H1 (cell line): ENCODE results near the gene PNMA8B. TPM values are rescaled to one million over a fixed set of nuclear protein-coding genes. Genes with fewer than 3 reads are reported as not detected.

Source experiments
- CTCF ChIA-PET: fragments of 300-600 bp; sonication (Branson Sonifier 250); formaldehyde crosslinking; loops from one replicate; lab custom pipeline; 2021; ENCODE audit not compliant: partially characterized antibody; lab: Charles Lee
- POLR2A ChIA-PET: fragments of 300-600 bp; sonication (Branson Sonifier 250); formaldehyde crosslinking; loops from one replicate; lab custom pipeline; 2021; ENCODE audit warnings: inconsistent platforms; ENCODE audit not compliant: partially characterized antibody; lab: Charles Lee
- DNase-seq, 2 experiments: peaks; one replicate each; pipeline versions ENCODE4 v3.0.0 to v3.0.0-alpha.2; 2010 to 2022; ENCODE audit warnings: low spot score in 2 of 2, low read depth in 1 of 2, mixed read lengths in 1 of 2
- FAIRE-seq: peaks from 2 replicates; lab custom pipeline; 2011; peaks lifted over from hg19 to GRCh38; lab: Jason Lieb, UNC
- H2AFZ ChIP-seq: 2 replicates; pipeline ENCODE4 v1.8.1; 2012; ENCODE audit warnings: low read length, inconsistent platforms
- H2AK5ac ChIP-seq: 2 replicates; pipeline ENCODE4 v1.6.1; 2013; ENCODE audit warnings: low read depth, low read length
- H2BK120ac ChIP-seq: replicated peaks from 2 replicates; pipeline ENCODE3; 2013; ENCODE audit warnings: low read depth, low read length, inconsistent platforms
- H2BK12ac ChIP-seq: 2 replicates; pipeline ENCODE4 v1.6.1; 2013; ENCODE audit warnings: low read depth, low read length
- H2BK15ac ChIP-seq: 2 replicates; pipeline ENCODE4 v1.6.1; 2013; ENCODE audit warnings: low read length
- H2BK20ac ChIP-seq: 2 replicates; pipeline ENCODE4 v1.6.1; 2013; ENCODE audit warnings: low read length
- H2BK5ac ChIP-seq: 2 replicates; pipeline ENCODE4 v1.6.1; 2013; ENCODE audit warnings: low read depth, low read length
- H3K14ac ChIP-seq: 2 replicates; pipeline ENCODE4 v1.6.1; 2013; ENCODE audit warnings: inconsistent platforms; ENCODE audit not compliant: insufficient read length
- H3K18ac ChIP-seq: 2 replicates; pipeline ENCODE4 v1.6.1; 2013; ENCODE audit warnings: low read length; ENCODE audit errors: extremely low read depth
- H3K23ac ChIP-seq: 2 replicates; pipeline ENCODE4 v1.6.1; 2013; ENCODE audit warnings: inconsistent platforms; ENCODE audit not compliant: insufficient read length
- H3K23me2 ChIP-seq: 2 replicates; pipeline ENCODE4 v1.6.1; 2013; ENCODE audit warnings: low read depth, low read length
- H3K27ac ChIP-seq: 2 replicates; pipeline ENCODE4 v1.6.1; 2011; ENCODE audit warnings: low read depth, low read length, inconsistent platforms
- H3K27me3 ChIP-seq, 4 experiments: replicated peaks in 1 of 4; 1 replicate in 1 of 4; 2 replicates in 3 of 4; pipeline versions ENCODE4 v1.6.1 to v1.8.1; 2011 to 2013; ENCODE audit warnings: low read length in 3 of 4, mild to moderate bottlenecking in 3 of 4, inconsistent platforms in 2 of 4, mixed read lengths in 2 of 4, moderate library complexity in 1 of 4; ENCODE audit not compliant: control insufficient read depth in 3 of 4, insufficient read depth in 3 of 4; ENCODE audit errors: extremely low read depth in 1 of 4
- H3K36me3 ChIP-seq, 4 experiments: 2 replicates each; pipeline versions ENCODE4 v1.6.1 to v1.8.1; 2011 to 2013; ENCODE audit warnings: mild to moderate bottlenecking in 4 of 4, low read length in 3 of 4, moderate library complexity in 2 of 4, control low read depth in 1 of 4, inconsistent platforms in 1 of 4; ENCODE audit not compliant: insufficient read depth in 4 of 4, control insufficient read depth in 2 of 4
- H3K4ac ChIP-seq: replicated peaks from 2 replicates; pipeline ENCODE3; 2013; ENCODE audit warnings: low read length, low read depth, mixed read lengths, inconsistent platforms; ENCODE audit not compliant: insufficient read length
- H3K4me1 ChIP-seq, 4 experiments: replicated peaks in 1 of 4; 1 replicate in 1 of 4; 2 replicates in 3 of 4; pipeline versions ENCODE4 v1.6.1 to v1.8.1; 2011 to 2013; ENCODE audit warnings: low read length in 3 of 4, inconsistent platforms in 2 of 4, mixed read lengths in 1 of 4; ENCODE audit not compliant: insufficient read depth in 4 of 4, control insufficient read depth in 3 of 4
- H3K4me2 ChIP-seq, 2 experiments: 2 replicates each; pipeline versions ENCODE4 v1.6.1 to v1.8.1; 2011 to 2013; ENCODE audit warnings: low read depth in 2 of 2, low read length in 2 of 2, control low read depth in 1 of 2, inconsistent platforms in 1 of 2, mild to moderate bottlenecking in 1 of 2; ENCODE audit not compliant: insufficient read depth in 1 of 2
- H3K4me3 ChIP-seq, 4 experiments: fragments of 200-600, 300-600 bp in 1 of 4; sonication (generic), shearing (Covaris generic), sonication (Bioruptor Twin) in 1 of 4; 2 replicates each; pipeline versions ENCODE4 v1.5.1 to v1.8.1; 2011 to 2016; ENCODE audit warnings: low read length in 4 of 4, low read depth in 3 of 4, control low read depth in 2 of 4, inconsistent platforms in 2 of 4, mild to moderate bottlenecking in 2 of 4, mixed read lengths in 1 of 4, moderate library complexity in 1 of 4; ENCODE audit not compliant: insufficient read depth in 2 of 4; ENCODE audit errors: extremely low read depth in 1 of 4
- H3K56ac ChIP-seq: replicated peaks from 2 replicates; pipeline ENCODE3; 2013; ENCODE audit warnings: low read depth, mild to moderate bottlenecking, mixed read lengths, low read length, inconsistent platforms; ENCODE audit not compliant: insufficient read length
- H3K79me1 ChIP-seq: 2 replicates; pipeline ENCODE4 v1.6.1; 2013; ENCODE audit warnings: low read depth, low read length, control low read depth
- H3K79me2 ChIP-seq, 2 experiments: 2 replicates each; pipeline versions ENCODE4 v1.6.1 to v1.8.1; 2012 to 2013; ENCODE audit warnings: low read length in 2 of 2, mild to moderate bottlenecking in 2 of 2, inconsistent platforms in 1 of 2; ENCODE audit not compliant: insufficient read depth in 2 of 2, control insufficient read depth in 1 of 2
- H3K9ac ChIP-seq, 4 experiments: replicated peaks in 1 of 4; 1 replicate in 1 of 4; 2 replicates in 3 of 4; pipeline versions ENCODE4 v1.6.1 to v1.8.1; 2011 to 2013; ENCODE audit warnings: low read depth in 3 of 4, low read length in 3 of 4, control low read depth in 2 of 4, mild to moderate bottlenecking in 2 of 4, moderate library complexity in 2 of 4, inconsistent platforms in 1 of 4; ENCODE audit errors: extremely low read depth in 1 of 4
- H3K9me3 ChIP-seq, 2 experiments: 2 replicates each; pipeline versions ENCODE4 v1.6.1 to v1.8.1; 2012 to 2013; ENCODE audit warnings: mild to moderate bottlenecking in 2 of 2, moderate library complexity in 2 of 2, control low read depth in 1 of 2, inconsistent platforms in 1 of 2, low read depth in 1 of 2, low read length in 1 of 2, mixed read lengths in 1 of 2; ENCODE audit not compliant: insufficient read depth in 2 of 2
- H4K20me1 ChIP-seq, 2 experiments: replicated peaks in 1 of 2; 2 replicates each; pipeline versions ENCODE3 to v1.8.1; 2011 to 2013; ENCODE audit warnings: inconsistent platforms in 2 of 2, low read length in 2 of 2, mild to moderate bottlenecking in 1 of 2; ENCODE audit not compliant: insufficient read depth in 2 of 2, control insufficient read depth in 1 of 2
- H4K5ac ChIP-seq: 2 replicates; pipeline ENCODE4 v1.6.1; 2013; ENCODE audit warnings: low read length, low read depth, mixed read lengths, inconsistent platforms; ENCODE audit not compliant: insufficient read length
- H4K8ac ChIP-seq: 2 replicates; pipeline ENCODE4 v1.8.0; 2013; ENCODE audit warnings: mild to moderate bottlenecking, moderate library complexity, low read length, inconsistent platforms; ENCODE audit not compliant: insufficient read depth; ENCODE audit errors: extremely low read depth
- H4K91ac ChIP-seq: replicated peaks from 2 replicates; pipeline ENCODE3; 2013; ENCODE audit warnings: low read length, mixed read lengths, inconsistent platforms; ENCODE audit not compliant: insufficient read length
- BRCA1 ChIP-seq: IDR thresholded peaks from 2 replicates; pipeline ENCODE4 v1.6.1; 2012; ENCODE audit warnings: low read depth, low read length, improper control_type of control experiment
- CHD1 ChIP-seq: IDR thresholded peaks from 2 replicates; pipeline ENCODE4 v1.6.1; 2012; ENCODE audit warnings: low read depth, low read length, improper control_type of control experiment
- GTF2F1 ChIP-seq: IDR thresholded peaks from 2 replicates; pipeline ENCODE4 v1.6.1; 2012; ENCODE audit warnings: low read depth, low read length, improper control_type of control experiment, borderline replicate concordance
- HDAC2 ChIP-seq, 2 experiments: fragments of 300-600 bp in 1 of 2; sonication (generic) in 1 of 2; IDR thresholded peaks; 2 replicates each; pipeline ENCODE4 v1.6.1; 2011 to 2012; ENCODE audit warnings: low read depth in 2 of 2, low read length in 2 of 2, mild to moderate bottlenecking in 2 of 2, moderate library complexity in 2 of 2, borderline replicate concordance in 1 of 2, inconsistent platforms in 1 of 2
- HDAC6 ChIP-seq: IDR thresholded peaks from one replicate; pipeline ENCODE4 v1.7.1; 2012; ENCODE audit warnings: low read depth, mild to moderate bottlenecking, inconsistent platforms, low read length, moderate library complexity
- POLR2A ChIP-seq, 2 experiments: IDR thresholded peaks; 1 replicate in 1 of 2; 2 replicates in 1 of 2; pipeline ENCODE4 v1.6.1; 2011; ENCODE audit warnings: low read depth in 2 of 2, low read length in 2 of 2, mild to moderate bottlenecking in 2 of 2; ENCODE audit errors: control extremely low read depth in 1 of 2
- POLR2AphosphoS5 ChIP-seq: IDR thresholded peaks from 2 replicates; pipeline ENCODE4 v1.6.1; 2011; ENCODE audit warnings: low read depth, low read length
- POU5F1 ChIP-seq: IDR thresholded peaks from 2 replicates; pipeline ENCODE4 v1.6.1; 2011; ENCODE audit warnings: low read depth, mild to moderate bottlenecking, low read length, moderate library complexity
- RAD21 ChIP-seq, 2 experiments: IDR thresholded peaks in 1 of 2; conservative IDR thresholded peaks in 1 of 2; 2 replicates each; pipeline ENCODE4 v1.6.1; 2011; ENCODE audit warnings: low read depth in 2 of 2, low read length in 2 of 2, improper control_type of control experiment in 1 of 2, inconsistent platforms in 1 of 2, mild to moderate bottlenecking in 1 of 2, moderate library complexity in 1 of 2
- RXRA ChIP-seq: IDR thresholded peaks from 2 replicates; pipeline ENCODE4 v1.6.1; 2011; ENCODE audit warnings: low read depth, mild to moderate bottlenecking, low read length, moderate library complexity; ENCODE audit not compliant: insufficient read depth
- SAP30 ChIP-seq: fragments of 300-600 bp; sonication (generic); IDR thresholded peaks from 2 replicates; pipeline ENCODE4 v1.7.1; 2012; ENCODE audit warnings: low read length, moderate library complexity, mild to moderate bottlenecking, inconsistent platforms; ENCODE audit not compliant: insufficient read depth, insufficient replicate concordance
- SP4 ChIP-seq: IDR thresholded peaks from 2 replicates; pipeline ENCODE4 v1.6.1; 2012; ENCODE audit warnings: low read length, inconsistent platforms
- SRF ChIP-seq: IDR thresholded peaks from 2 replicates; pipeline ENCODE4 v1.6.1; 2011; ENCODE audit warnings: mild to moderate bottlenecking, low read depth, low read length, moderate library complexity
- ZNF274 ChIP-seq: IDR thresholded peaks from 2 replicates; pipeline ENCODE4 v1.7.0; 2012; ENCODE audit warnings: low read length, borderline replicate concordance; ENCODE audit errors: extremely low read depth
- WGBS, 2 experiments: shearing (Covaris generic) in 1 of 2; methylation state at CpG; one replicate each; pipeline versions ENCODE4 v1.1.6 to v1.1.7; 2013 to 2015; ENCODE audit warnings: low lambda C conversion rate in 2 of 2, mixed read lengths in 2 of 2, inconsistent platforms in 1 of 2, low coverage in 1 of 2, missing lambda C conversion rate in 1 of 2; ENCODE audit not compliant: insufficient replicate concordance in 2 of 2, insufficient coverage in 1 of 2, insufficient read length in 1 of 2; ENCODE audit errors: extremely low coverage in 1 of 2, missing lambda C conversion rate in 1 of 2; 5-methylcytosine and 5-hydroxymethylcytosine counted together
- polyA plus RNA-seq, 7 experiments: library from polyadenylated mRNA; depleted of rRNA in 3 of 7; stranded (reverse) in 5 of 7; unstranded in 2 of 7; fragments of >200 nt in 5 of 7; fragments of 200-250 nt in 2 of 7; gene quantifications; 1 replicate in 5 of 7; 2 replicates in 1 of 7; 4 replicates in 1 of 7; pipeline versions ENCODE4 v1.2.1 to v1.2.3, GENCODE V29; 2011 to 2013; ENCODE audit warnings: missing spikeins in 2 of 7, mixed read lengths in 2 of 7
- total RNA-seq: library from RNA; stranded (reverse); fragmentation: NEBNext Ultra II Directional; extraction: Animal tissue kit (Norgen Biotek cat#: 25700); gene quantifications from 2 replicates; pipeline ENCODE4 v1.2.1, GENCODE V29; 2021

PNMA8B gene
- total and polyA plus RNA-seq, 2 of the 8 experiments (the other 6 are each of a cell fraction or from before 2014, with no cell fraction given), result 0.48 to 1.4 TPM

- no peaks in the 10 kb centered on the region for H3K9me3 ChIP-seq
- no peak for TF ChIP-seq SAP30
- TF ChIP-seq HDAC6, result no peak
- no peak for TF ChIP-seq GTF2F1
- TF ChIP-seq HDAC2 (IDR thresholded peaks at IDR 0.05; ENCODE audit: borderline replicate concordance in 1 of 2, low read depth in 2 of 2, low read length in 2 of 2), result no peak
- TF ChIP-seq BRCA1, result no peak
- no peak for TF ChIP-seq POLR2AphosphoS5
- no peak for TF ChIP-seq POLR2A (IDR thresholded peaks at IDR 0.05; ENCODE audit: control extremely low read depth in 1 of 2, low read depth in 2 of 2, low read length in 2 of 2)
- TF ChIP-seq POU5F1, result no peak
- no peak for TF ChIP-seq RXRA
- TF ChIP-seq SP4, result no peak
- no peak for TF ChIP-seq RAD21 (IDR thresholded peaks at IDR 0.05 in 1 of 2, conservative IDR thresholded peaks at IDR 0.05 in 1 of 2; ENCODE audit: low read depth in 2 of 2, low read length in 2 of 2)
- TF ChIP-seq CHD1, result no peak
- no peak for TF ChIP-seq SRF
- no peak for TF ChIP-seq ZNF274
Observed at GRCh38 chr19:46521241-46521868, 25.7 kb upstream of the PNMA8B start.

More at GRCh38 chr19:46521241-46521868, 25.7 kb upstream of the PNMA8B start:
- H2BK20ac ChIP-seq, result no peak overlapping the region
- H3K4me3 ChIP-seq, result no peak overlapping the region
- H2AK5ac ChIP-seq, result no peak overlapping the region
- no peak overlapping the region for H2BK5ac ChIP-seq
- no peak overlapping the region for H3K27ac ChIP-seq
- H3K4me1 ChIP-seq, result no peaks in the 10 kb centered on the region
- ChIA-PET POLR2A (no interaction called here), CTCF (interaction anchor here (0.8 to 7.4 kb wide), 8 partner anchors 9 to 140 kb away, joined by 3 to 73 read pairs (median 4); no protein-coding TSS in a partner anchor)
- DNase-seq (no peak), FAIRE-seq (no peak)
- H4K20me1 ChIP-seq, result no peaks in the 10 kb centered on the region
- no peak overlapping the region for H3K18ac ChIP-seq
- no peak overlapping the region for H4K91ac ChIP-seq
- H3K14ac ChIP-seq, result no peak overlapping the region
- no peaks in the 10 kb centered on the region for H3K79me2 ChIP-seq
- no peaks in the 10 kb centered on the region for H3K23me2 ChIP-seq
- H3K4ac ChIP-seq, result no peak overlapping the region
- H3K23ac ChIP-seq, result no peak overlapping the region
- no peak overlapping the region for H2AFZ ChIP-seq
- no peak overlapping the region for H3K4me2 ChIP-seq
- no peak overlapping the region for H2BK15ac ChIP-seq
- no peaks in the 10 kb centered on the region for H3K36me3 ChIP-seq
- no peak overlapping the region for H4K8ac ChIP-seq
- H3K27me3 ChIP-seq, result no peaks in the 10 kb centered on the region
- no peak overlapping the region for H2BK12ac ChIP-seq
- H4K5ac ChIP-seq, result no peak overlapping the region
- no peak overlapping the region for H3K56ac ChIP-seq
- no peak overlapping the region for H2BK120ac ChIP-seq
- 86% methylated on average over 14 of the region's 14 CpGs; no CpG with 5 or more reads in 1 of the 2 experiments for WGBS, 2 experiments
- H3K9ac ChIP-seq, result no peak overlapping the region
- no peaks in the 10 kb centered on the region for H3K79me1 ChIP-seq
